BE2C (cell line): ENCODE data around the gene MID1.

ENCODE experiments used
- DNase-seq: peaks from one replicate; pipeline ENCODE4 v3.0.0-alpha.2; 2020
- H3K27me3 ChIP-seq: fragments of 250-450 bp; sonication (Bioruptor Pico); 2 replicates; pipeline ENCODE4 v1.5.1; 2020; ENCODE audit warnings: mild to moderate bottlenecking
- H3K36me3 ChIP-seq: fragments of 250-450 bp; sonication (Bioruptor Pico); 2 replicates; pipeline ENCODE4 v1.5.1; 2020; ENCODE audit warnings: mild to moderate bottlenecking
- H3K4me1 ChIP-seq: fragments of 250-450 bp; sonication (Bioruptor Pico); 2 replicates; pipeline ENCODE4 v1.5.1; 2020
- H3K4me3 ChIP-seq: 2 replicates; pipeline ENCODE4 v1.5.1; 2011; ENCODE audit warnings: low read depth, low read length
- H3K9me3 ChIP-seq: fragments of 250-450 bp; sonication (Bioruptor Pico); 2 replicates; pipeline ENCODE4 v1.5.1; 2020
- CTCF ChIP-seq: IDR thresholded peaks from 2 replicates; pipeline ENCODE4 v1.5.1; 2012; ENCODE audit warnings: mild to moderate bottlenecking, low read depth, low read length

MID1 gene

DNA sequence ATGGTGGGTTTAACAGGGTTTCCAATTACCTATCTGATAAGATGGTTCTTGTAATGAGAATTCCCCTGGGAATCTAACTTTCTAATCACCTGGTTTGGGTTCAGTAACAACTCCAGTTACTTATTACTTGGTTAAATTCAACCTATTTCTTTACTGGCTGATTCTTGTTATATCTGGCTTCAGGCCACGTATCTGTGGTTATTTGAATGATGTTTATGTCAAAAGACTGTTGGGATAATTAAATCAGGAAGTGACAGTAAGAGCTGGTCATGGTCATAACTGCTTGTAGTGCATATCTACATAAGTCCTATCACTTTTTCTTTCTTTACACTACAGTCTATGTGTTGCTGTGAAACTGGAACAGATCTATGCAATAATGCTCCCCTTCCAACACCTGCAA is 108.1 kb downstream of the MID1 start:
- no peak for DNase-seq
- no peak overlapping the region for H3K4me3 ChIP-seq
- no peaks in the 10 kb centered on the region for H3K9me3 ChIP-seq
- no peak for TF ChIP-seq CTCF
- no peaks in the 10 kb centered on the region for H3K27me3 ChIP-seq
- H3K36me3 ChIP-seq, result no peaks in the 10 kb centered on the region
- H3K4me1 ChIP-seq, result peaks cover 3% of the 10 kb centered on the region; the same call in 1 of the 2 replicates

GRCh38 chrX:10509397-10509796 is 111.0 kb downstream of the MID1 start:
- TF ChIP-seq CTCF, result no peak
- H3K36me3 ChIP-seq, result no peaks in the 10 kb centered on the region
- H3K27me3 ChIP-seq, result no peaks in the 10 kb centered on the region
- no peak for DNase-seq
- H3K4me3 ChIP-seq, result no peak overlapping the region
- peaks cover 3% of the 10 kb centered on the region; the same call in 1 of the 2 replicates for H3K4me1 ChIP-seq
- H3K9me3 ChIP-seq, result no peaks in the 10 kb centered on the region

- Histone ChIP-seq H3K27me3 (no peaks in the 10 kb centered on the region), H3K4me3 (no peak overlapping the region), H3K4me1 (peaks cover 3% of the 10 kb centered on the region; the same call in 1 of the 2 replicates), H3K9me3 (no peaks in the 10 kb centered on the region), H3K36me3 (no peaks in the 10 kb centered on the region)
- no peak for TF ChIP-seq CTCF
- DNase-seq, result no peak
Measured at GRCh38 chrX:10508891-10509290, 111.5 kb downstream of the MID1 start.

- TF ChIP-seq CTCF, result no peak
- Histone ChIP-seq H3K4me3 (no peak overlapping the region), H3K4me1 (peaks cover 3% of the 10 kb centered on the region; the same call in 1 of the 2 replicates), H3K27me3 (no peaks in the 10 kb centered on the region), H3K9me3 (no peaks in the 10 kb centered on the region), H3K36me3 (no peaks in the 10 kb centered on the region)
- no peak for DNase-seq
Measured at GRCh38 chrX:10507876-10508275, 112.5 kb downstream of the MID1 start.

DNA sequence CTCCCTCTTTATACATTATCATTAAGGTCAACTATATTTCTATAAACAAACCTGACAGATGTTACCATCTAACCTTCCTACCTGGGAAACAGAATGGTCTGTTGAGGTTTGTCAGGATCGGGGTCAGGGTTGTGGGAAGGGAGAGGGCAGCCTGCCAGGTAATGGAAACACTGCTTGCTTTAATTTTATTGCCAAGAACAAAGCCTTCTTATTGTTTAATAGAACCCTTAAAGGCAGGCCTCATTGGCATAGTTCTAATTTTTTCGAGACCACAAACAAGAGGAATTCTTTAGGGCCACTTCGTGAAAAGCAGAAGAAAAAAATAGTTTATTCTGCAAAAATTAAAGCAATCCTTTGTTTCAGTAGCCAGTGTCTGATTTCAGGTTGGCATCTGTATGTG is 113.2 kb downstream of the MID1 start:
- no peak for TF ChIP-seq CTCF
- no peak for DNase-seq
- H3K4me1 ChIP-seq, result no peaks in the 10 kb centered on the region
- no peaks in the 10 kb centered on the region for H3K36me3 ChIP-seq
- H3K27me3 ChIP-seq, result no peaks in the 10 kb centered on the region
- no peaks in the 10 kb centered on the region for H3K9me3 ChIP-seq
- no peak overlapping the region for H3K4me3 ChIP-seq

DNA sequence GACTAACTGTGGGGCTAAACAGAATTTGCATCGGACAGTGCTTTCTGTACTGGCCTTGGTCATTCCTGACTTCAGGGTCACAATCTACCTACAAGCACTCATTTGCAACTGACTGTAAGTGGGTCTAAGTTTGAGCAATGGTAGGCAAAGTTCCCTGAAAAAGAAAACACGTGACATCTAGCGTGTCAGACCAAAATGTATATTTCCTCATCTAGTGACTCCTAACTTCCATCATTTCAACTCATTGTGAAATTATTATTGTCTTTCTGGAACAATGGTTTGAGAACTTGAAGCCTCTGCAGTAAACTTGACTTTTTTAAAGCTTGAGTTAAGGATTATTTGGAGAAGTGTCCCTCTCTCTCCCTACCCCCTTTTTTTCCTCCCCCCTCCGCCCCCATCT is 113.6 kb downstream of the MID1 start:
- DNase-seq, result no peak
- no peaks in the 10 kb centered on the region for H3K4me1 ChIP-seq
- no peaks in the 10 kb centered on the region for H3K36me3 ChIP-seq
- no peaks in the 10 kb centered on the region for H3K27me3 ChIP-seq
- H3K4me3 ChIP-seq, result no peak overlapping the region
- no peaks in the 10 kb centered on the region for H3K9me3 ChIP-seq
- no peak for TF ChIP-seq CTCF
